ENCODE results near the gene PDP2. TPM values are rescaled to one million over a fixed set of nuclear protein-coding genes. Genes with fewer than 3 reads are reported as not detected.

Gene PDP2
- total and polyA plus RNA-seq, 10 of the 15 experiments (the other 5 are each of a cell fraction or from before 2014, with no cell fraction given) = 1.9 to 31.1 (median 6.2) TPM

DNA sequence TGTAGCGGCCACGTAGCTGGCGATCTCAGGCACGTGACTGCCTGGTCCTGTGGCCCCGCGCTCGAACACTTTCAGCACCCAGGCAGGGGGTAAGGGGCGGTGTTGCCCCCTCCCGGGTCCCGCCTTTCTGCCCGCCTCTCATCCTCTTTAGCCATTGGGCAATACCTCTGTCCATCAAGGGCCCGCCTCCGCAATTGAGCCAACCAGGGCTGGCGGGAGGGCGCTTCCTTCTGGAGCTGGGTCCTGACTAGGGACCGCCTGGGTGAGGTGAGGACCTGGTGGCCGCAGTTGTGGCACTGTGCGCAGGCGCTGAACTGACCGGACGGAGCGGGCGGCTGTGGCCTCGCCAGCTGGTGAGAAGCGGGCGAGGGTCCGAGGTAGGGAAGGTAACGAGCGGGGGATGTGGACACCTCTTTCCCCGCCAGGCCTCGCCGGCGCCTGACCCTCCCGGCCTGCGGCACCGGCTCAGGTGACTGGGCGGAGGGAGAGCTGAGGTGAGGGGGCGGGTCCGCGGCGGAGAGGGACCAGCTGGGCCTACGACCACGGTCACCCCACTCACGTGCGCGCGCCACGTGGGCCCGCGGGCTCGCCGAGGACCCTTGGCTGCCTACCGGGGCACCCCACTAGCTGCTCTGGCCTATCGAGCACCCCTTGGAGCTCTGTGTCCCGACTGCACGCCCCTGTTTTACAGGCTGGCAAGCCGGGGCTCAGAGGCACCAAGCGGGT lies at the start of gene PDP2 (continued):
- TF ChIP-seq, protein P1, sequence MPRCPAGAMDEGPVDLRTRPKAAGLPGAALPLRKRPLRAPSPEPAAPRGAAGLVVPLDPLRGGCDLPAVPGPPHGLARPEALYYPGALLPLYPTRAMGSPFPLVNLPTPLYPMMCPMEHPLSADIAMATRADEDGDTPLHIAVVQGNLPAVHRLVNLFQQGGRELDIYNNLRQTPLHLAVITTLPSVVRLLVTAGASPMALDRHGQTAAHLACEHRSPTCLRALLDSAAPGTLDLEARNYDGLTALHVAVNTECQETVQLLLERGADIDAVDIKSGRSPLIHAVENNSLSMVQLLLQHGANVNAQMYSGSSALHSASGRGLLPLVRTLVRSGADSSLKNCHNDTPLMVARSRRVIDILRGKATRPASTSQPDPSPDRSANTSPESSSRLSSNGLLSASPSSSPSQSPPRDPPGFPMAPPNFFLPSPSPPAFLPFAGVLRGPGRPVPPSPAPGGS (IDR thresholded peaks at IDR 0.05; ENCODE audit: borderline replicate concordance, insufficient read depth, low read depth, low read length, poor library complexity, severe bottlenecking) = no peak
- TF ChIP-seq NRF1 (conservative IDR thresholded peaks at IDR 0.05; ENCODE audit: low read depth, low read length) = peak; percentile 52
- TF ChIP-seq SMARCA5 (IDR thresholded peaks at IDR 0.05) = no peak
- TF ChIP-seq TCF7 (IDR thresholded peaks at IDR 0.05; ENCODE audit: borderline replicate concordance) = no peak
- no peak for TF ChIP-seq STAT1 (conservative IDR thresholded peaks at IDR 0.05)
- TF ChIP-seq, protein P2, sequence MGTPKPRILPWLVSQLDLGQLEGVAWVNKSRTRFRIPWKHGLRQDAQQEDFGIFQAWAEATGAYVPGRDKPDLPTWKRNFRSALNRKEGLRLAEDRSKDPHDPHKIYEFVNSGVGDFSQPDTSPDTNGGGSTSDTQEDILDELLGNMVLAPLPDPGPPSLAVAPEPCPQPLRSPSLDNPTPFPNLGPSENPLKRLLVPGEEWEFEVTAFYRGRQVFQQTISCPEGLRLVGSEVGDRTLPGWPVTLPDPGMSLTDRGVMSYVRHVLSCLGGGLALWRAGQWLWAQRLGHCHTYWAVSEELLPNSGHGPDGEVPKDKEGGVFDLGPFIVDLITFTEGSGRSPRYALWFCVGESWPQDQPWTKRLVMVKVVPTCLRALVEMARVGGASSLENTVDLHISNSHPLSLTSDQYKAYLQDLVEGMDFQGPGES (IDR thresholded peaks at IDR 0.05) = peak; percentile 88
- no peak for TF ChIP-seq SMAD1 (IDR thresholded peaks at IDR 0.05; ENCODE audit: low read depth, partially characterized antibody)
- no peak for TF ChIP-seq SMC3 (IDR thresholded peaks at IDR 0.05; ENCODE audit: borderline replicate concordance, low read length)
- TF ChIP-seq TCF12 (IDR thresholded peaks at IDR 0.05; ENCODE audit: low read depth, low read length) = no peak
- TF ChIP-seq JUND (IDR thresholded peaks at IDR 0.05; ENCODE audit: low read depth, low read length) = no peak
- TF ChIP-seq MEF2A (IDR thresholded peaks at IDR 0.05; ENCODE audit: insufficient read depth, low read depth, low read length) = no peak
- TF ChIP-seq FOS (IDR thresholded peaks at IDR 0.05; ENCODE audit: borderline replicate concordance, extremely low read depth, insufficient read length) = peak; percentile 53
- peak; percentile 57 for TF ChIP-seq FOXK2 (IDR thresholded peaks at IDR 0.05)
- no peak for TF ChIP-seq GABPA (IDR thresholded peaks at IDR 0.05; ENCODE audit: low read depth)
- TF ChIP-seq SPI1 (IDR thresholded peaks at IDR 0.05; ENCODE audit: borderline replicate concordance, insufficient read depth, low read depth, low read length) = no peak
- TF ChIP-seq CREB1 (IDR thresholded peaks at IDR 0.05; ENCODE audit: low read depth) = peak; percentile 38; the same call in 1 of the 2 replicates
- TF ChIP-seq SREBF2 (IDR thresholded peaks at IDR 0.05; ENCODE audit: low read length) = 0 out of 2 replicates have a peak, but pooled peaks have one; percentile 23
- TF ChIP-seq EP300 (IDR thresholded peaks at IDR 0.05; ENCODE audit: borderline replicate concordance in 1 of 2, control insufficient read depth in 1 of 2, low read depth in 2 of 2, low read length in 2 of 2) = 0 out of 4 replicates have a peak, but pooled peaks of 1 of the 2 experiments have one; percentile 8
- TF ChIP-seq ZNF622 (IDR thresholded peaks at IDR 0.05) = no peak
- no peak for TF ChIP-seq NFXL1 (IDR thresholded peaks at IDR 0.05; ENCODE audit: borderline replicate concordance)
- TF ChIP-seq, protein P3, sequence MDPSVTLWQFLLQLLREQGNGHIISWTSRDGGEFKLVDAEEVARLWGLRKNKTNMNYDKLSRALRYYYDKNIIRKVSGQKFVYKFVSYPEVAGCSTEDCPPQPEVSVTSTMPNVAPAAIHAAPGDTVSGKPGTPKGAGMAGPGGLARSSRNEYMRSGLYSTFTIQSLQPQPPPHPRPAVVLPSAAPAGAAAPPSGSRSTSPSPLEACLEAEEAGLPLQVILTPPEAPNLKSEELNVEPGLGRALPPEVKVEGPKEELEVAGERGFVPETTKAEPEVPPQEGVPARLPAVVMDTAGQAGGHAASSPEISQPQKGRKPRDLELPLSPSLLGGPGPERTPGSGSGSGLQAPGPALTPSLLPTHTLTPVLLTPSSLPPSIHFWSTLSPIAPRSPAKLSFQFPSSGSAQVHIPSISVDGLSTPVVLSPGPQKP (IDR thresholded peaks at IDR 0.05; ENCODE audit: low read depth, low read length) = no peak
- peak; percentile 44; the same call in 1 of the 2 replicates for TF ChIP-seq POLR2AphosphoS5 (IDR thresholded peaks at IDR 0.05; ENCODE audit: low read length)
- no peak for TF ChIP-seq MYB (IDR thresholded peaks at IDR 0.05; ENCODE audit: borderline replicate concordance, low read depth, low read length)
- TF ChIP-seq, protein P4, sequence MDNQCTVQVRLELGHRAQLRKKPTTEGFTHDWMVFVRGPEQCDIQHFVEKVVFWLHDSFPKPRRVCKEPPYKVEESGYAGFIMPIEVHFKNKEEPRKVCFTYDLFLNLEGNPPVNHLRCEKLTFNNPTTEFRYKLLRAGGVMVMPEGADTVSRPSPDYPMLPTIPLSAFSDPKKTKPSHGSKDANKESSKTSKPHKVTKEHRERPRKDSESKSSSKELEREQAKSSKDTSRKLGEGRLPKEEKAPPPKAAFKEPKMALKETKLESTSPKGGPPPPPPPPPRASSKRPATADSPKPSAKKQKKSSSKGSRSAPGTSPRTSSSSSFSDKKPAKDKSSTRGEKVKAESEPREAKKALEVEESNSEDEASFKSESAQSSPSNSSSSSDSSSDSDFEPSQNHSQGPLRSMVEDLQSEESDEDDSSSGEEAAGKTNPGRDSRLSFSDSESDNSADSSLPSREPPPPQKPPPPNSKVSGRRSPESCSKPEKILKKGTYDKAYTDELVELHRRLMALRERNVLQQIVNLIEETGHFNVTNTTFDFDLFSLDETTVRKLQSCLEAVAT (IDR thresholded peaks at IDR 0.05) = no peak
- TF ChIP-seq MTA3 (IDR thresholded peaks at IDR 0.05; ENCODE audit: borderline replicate concordance, low read length) = no peak

All from GM12878 (cell line).